HCT116 (cell line): ENCODE measurements around the gene RINL. TPM values are rescaled to one million over a fixed set of nuclear protein-coding genes. Genes with fewer than 3 reads are reported as not detected.

Experiments
- ATAC-seq: fragments of 200-7000 bp; cut with Tn5 transposase; 2 replicates; pipeline ENCODE4 v1.9.1; 2020; ENCODE audit warnings: mild to moderate bottlenecking, moderate library complexity
- BruUV-seq: library from RNA; stranded (reverse); fragments of 400-500 nt; replicated peaks from 2 replicates; lab custom pipeline; 2021; lab: Mats Ljungman, UMichigan
- CTCF ChIA-PET: fragments of 300-600 bp; sonication (Branson Sonifier 250); formaldehyde crosslinking; loops from one replicate; lab custom pipeline; 2021; ENCODE audit warnings: antibody characterized with exemption; lab: Charles Lee
- POLR2A ChIA-PET: fragments of 300-600, 350-600 bp; sonication (Branson Sonifier 250); formaldehyde crosslinking; loops from one replicate; lab custom pipeline; 2021; ENCODE audit warnings: antibody characterized with exemption; lab: Charles Lee
- RAD21 ChIA-PET, 2 experiments: fragments of 300-600 bp; sonication (Branson Sonifier 250); formaldehyde crosslinking; loops; one replicate each; lab custom pipeline; 2023; ENCODE audit warnings: low total read pairs in 2 of 2; ENCODE audit not compliant: uncharacterized antibody in 2 of 2, unreplicated experiment in 2 of 2, low non-redundant PET in 1 of 2; lab: Charles Lee
- DNase-seq: peaks from one replicate; pipeline ENCODE4 v3.0.0-alpha.2; 2010; ENCODE audit warnings: low read depth, low spot score
- H2AFZ ChIP-seq: fragments of 200-600 bp; shearing (Covaris generic), sonication (generic); 2 replicates; pipeline ENCODE4 v1.6.1; 2017; ENCODE audit warnings: low read depth, mixed run types, mixed read lengths, antibody characterized with exemption, low read length; ENCODE audit not compliant: poor library complexity, severe bottlenecking
- H3K27ac ChIP-seq: 2 replicates; pipeline ENCODE4 v1.5.1; 2012; ENCODE audit warnings: low read depth, low read length
- H3K27me3 ChIP-seq: fragments of 200-600 bp; sonication (generic); 2 replicates; pipeline ENCODE4 v1.6.1; 2016; ENCODE audit warnings: mixed run types, low read length, mixed read lengths; ENCODE audit not compliant: insufficient read depth
- H3K36me3 ChIP-seq, 2 experiments: fragments of 200-500 bp in 1 of 2; fragments of 200-600 bp in 1 of 2; sonication (Bioruptor generic) in 1 of 2; sonication (generic) in 1 of 2; 2 replicates each; pipeline versions ENCODE4 v1.5.1 to v1.6.1; 2014 to 2016; ENCODE audit warnings: low read length in 2 of 2, inconsistent platforms in 1 of 2, mixed read lengths in 1 of 2, mixed run types in 1 of 2; ENCODE audit not compliant: insufficient read depth in 2 of 2, control insufficient read depth in 1 of 2
- H3K4me1 ChIP-seq, 2 experiments: fragments of 200-600 bp in 1 of 2; sonication (generic) in 1 of 2; 2 replicates each; pipeline versions ENCODE4 v1.5.1 to v1.6.1; 2012 to 2017; ENCODE audit warnings: low read length in 2 of 2, inconsistent platforms in 1 of 2, mild to moderate bottlenecking in 1 of 2, mixed read lengths in 1 of 2, mixed run types in 1 of 2, moderate library complexity in 1 of 2; ENCODE audit not compliant: insufficient read depth in 2 of 2, control insufficient read depth in 1 of 2
- H3K4me2 ChIP-seq: fragments of 200-600 bp; sonication (generic); 2 replicates; pipeline ENCODE4 v1.6.1; 2017; ENCODE audit warnings: mixed run types, low read length, mixed read lengths
- H3K4me3 ChIP-seq, 2 experiments: fragments of 200-600 bp in 1 of 2; sonication (generic) in 1 of 2; replicated peaks in 1 of 2; 2 replicates each; pipeline ENCODE4 v1.5.1; 2011 to 2016; ENCODE audit warnings: low read length in 2 of 2, control low read depth in 1 of 2, low read depth in 1 of 2, mild to moderate bottlenecking in 1 of 2, mixed read lengths in 1 of 2, mixed run types in 1 of 2
- H3K79me2 ChIP-seq: fragments of 200-600 bp; sonication (generic); 2 replicates; pipeline ENCODE4 v1.6.1; 2017; ENCODE audit warnings: mild to moderate bottlenecking, mixed run types, low read length, moderate library complexity, mixed read lengths; ENCODE audit not compliant: insufficient read depth
- H3K9ac ChIP-seq: fragments of 200-600 bp; sonication (generic); 2 replicates; pipeline ENCODE4 v1.6.1; 2016; ENCODE audit warnings: low read length, mixed read lengths
- H3K9me2 ChIP-seq: fragments of 200-600 bp; sonication (generic), shearing (Covaris generic); 2 replicates; pipeline ENCODE4 v1.6.1; 2017; ENCODE audit warnings: mixed run types, mild to moderate bottlenecking, moderate library complexity; ENCODE audit not compliant: insufficient read depth
- H3K9me3 ChIP-seq, 2 experiments: fragments of 200-500 bp in 1 of 2; fragments of 200-600 bp in 1 of 2; sonication (Bioruptor generic) in 1 of 2; sonication (generic) in 1 of 2; 2 replicates each; pipeline ENCODE4 v1.6.1; 2014 to 2017; ENCODE audit warnings: low read length in 2 of 2, mixed read lengths in 2 of 2, inconsistent platforms in 1 of 2, low read depth in 1 of 2, mild to moderate bottlenecking in 1 of 2, mixed run types in 1 of 2, moderate library complexity in 1 of 2; ENCODE audit not compliant: control insufficient read depth in 1 of 2, insufficient read depth in 1 of 2
- H4K20me1 ChIP-seq: fragments of 200-600 bp; sonication (generic), shearing (Covaris generic); 2 replicates; pipeline ENCODE4 v1.6.1; 2017; ENCODE audit warnings: mixed run types, mild to moderate bottlenecking, moderate library complexity; ENCODE audit not compliant: insufficient read depth
- CBX3 ChIP-seq: IDR thresholded peaks from 2 replicates; pipeline ENCODE4 v1.6.1; 2012; ENCODE audit warnings: low read depth
- CEBPB ChIP-seq: IDR thresholded peaks from 2 replicates; pipeline ENCODE4 v1.6.1; 2012; ENCODE audit warnings: low read depth
- EGR1 ChIP-seq: IDR thresholded peaks from 2 replicates; pipeline ENCODE4 v1.6.1; 2012; ENCODE audit warnings: low read depth
- ELF1 ChIP-seq: IDR thresholded peaks from 2 replicates; pipeline ENCODE4 v1.6.1; 2012; ENCODE audit warnings: low read depth, borderline replicate concordance
- EZH2 ChIP-seq: fragments of 200-600 bp; sonication (generic); IDR thresholded peaks from 2 replicates; pipeline ENCODE4 v1.6.1; 2017; ENCODE audit warnings: antibody characterized with exemption, mixed run types
- EZH2phosphoT487 ChIP-seq: fragments of 200-600 bp; IDR thresholded peaks from 2 replicates; pipeline ENCODE4 v1.6.1; 2018; ENCODE audit warnings: antibody characterized with exemption, borderline replicate concordance
- FOSL1 ChIP-seq: IDR thresholded peaks from 2 replicates; pipeline ENCODE4 v1.6.1; 2012; ENCODE audit warnings: low read depth
- JUND ChIP-seq: IDR thresholded peaks from 2 replicates; pipeline ENCODE4 v1.6.1; 2012
- POLR2A ChIP-seq: IDR thresholded peaks from 2 replicates; pipeline ENCODE4 v1.7.0; 2011; ENCODE audit warnings: borderline replicate concordance; ENCODE audit not compliant: insufficient read depth, insufficient read length; ENCODE audit errors: extremely low read depth
- RAD21 ChIP-seq: IDR thresholded peaks from 2 replicates; pipeline ENCODE4 v1.6.1; 2012; ENCODE audit warnings: low read depth, mild to moderate bottlenecking
- SIN3A ChIP-seq: IDR thresholded peaks from 2 replicates; pipeline ENCODE4 v1.6.1; 2012; ENCODE audit warnings: low read depth
- SP1 ChIP-seq: IDR thresholded peaks from 2 replicates; pipeline ENCODE4 v1.6.1; 2012; ENCODE audit warnings: low read depth
- SRF ChIP-seq: IDR thresholded peaks from 2 replicates; pipeline ENCODE4 v1.6.1; 2012; ENCODE audit warnings: low read depth
- YY1 ChIP-seq: IDR thresholded peaks from 2 replicates; pipeline ENCODE4 v1.6.1; 2011; ENCODE audit warnings: low read length, low read depth, moderate library complexity, mild to moderate bottlenecking; ENCODE audit not compliant: insufficient replicate concordance; ENCODE audit errors: extremely low read depth
- ZFX ChIP-seq: fragments of 450-650 bp; IDR thresholded peaks from 2 replicates; pipeline ENCODE4 v1.6.1; 2017
- ZNF274 ChIP-seq: fragments of 200-500 bp; sonication (Bioruptor generic); IDR thresholded peaks from 2 replicates; pipeline ENCODE4 v1.6.1; 2014; ENCODE audit warnings: mild to moderate bottlenecking, low read depth, low read length, inconsistent platforms
- intact Hi-C: fragments of 100-400 bp; cut with micrococcal nuclease; formaldehyde crosslinking; loops from 2 replicates; pipeline ENCODE4 v1.10.0; 2022
- total RNA-seq: library from RNA; stranded (reverse); gene quantifications from one replicate; pipeline ENCODE4 v1.2.1, GENCODE V29; 2021; ENCODE audit not compliant: unreplicated experiment
- TF ChIP-seq, protein P1 (sequence below): IDR thresholded peaks from 2 replicates; pipeline ENCODE4 v1.6.1; 2012
- TF ChIP-seq, protein P2 (sequence below), 3 experiments: fragments of 200-600 bp in 1 of 3; sonication (generic) in 1 of 3; IDR thresholded peaks in 2 of 3; conservative IDR thresholded peaks in 1 of 3; 2 replicates each; pipeline ENCODE4 v1.5.1; 2012 to 2017; ENCODE audit warnings: low read depth in 2 of 3, low read length in 2 of 3, antibody characterized with exemption in 1 of 3, borderline replicate concordance in 1 of 3, control low read depth in 1 of 3, mild to moderate bottlenecking in 1 of 3, mixed read lengths in 1 of 3, mixed run types in 1 of 3, moderate library complexity in 1 of 3; ENCODE audit not compliant: insufficient read depth in 1 of 3

The RINL gene
- total RNA-seq, 1 experiment from 2014 or later, result 28.6 TPM

DNA sequence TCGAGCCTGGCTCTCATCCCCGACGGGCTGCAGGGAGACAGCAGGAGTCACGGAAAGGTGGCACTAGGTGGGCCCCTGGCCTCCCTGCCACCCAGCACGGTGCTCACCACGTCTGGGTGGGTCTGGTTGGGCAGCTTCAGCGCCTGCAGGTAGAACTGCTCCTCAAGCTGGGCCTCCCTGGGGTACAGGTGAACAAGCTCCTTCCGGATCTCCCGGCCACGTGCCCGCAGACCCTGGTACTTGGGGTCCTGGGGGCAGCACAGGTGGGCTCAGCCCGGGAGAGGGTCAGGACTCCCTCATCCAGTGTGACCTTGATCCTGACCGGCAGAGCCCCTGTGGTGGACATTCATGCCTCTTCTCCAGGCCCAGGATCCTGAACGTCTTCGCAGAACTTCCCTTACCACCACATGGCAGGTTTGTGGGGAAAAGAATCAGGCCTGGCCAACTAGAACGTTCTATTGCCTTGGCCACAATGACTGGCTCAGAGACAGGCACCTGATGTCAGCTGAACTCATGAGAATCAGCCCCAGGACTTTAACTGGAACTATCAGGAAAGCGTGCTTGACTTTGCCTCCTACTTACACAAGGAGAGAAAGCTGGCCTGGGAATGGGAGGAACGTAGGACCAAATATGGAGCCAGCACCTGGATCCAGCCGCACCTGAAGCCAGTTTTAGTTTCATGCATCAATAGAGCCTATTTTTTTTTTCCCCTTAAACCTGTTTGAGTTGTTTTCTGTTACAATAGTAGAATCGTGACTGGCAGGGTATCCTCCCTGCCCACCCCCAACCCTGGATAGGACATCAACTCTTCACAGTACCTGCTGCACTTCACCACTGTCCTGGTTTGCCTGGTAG is 43.6 kb upstream of the RINL start:
- Histone ChIP-seq H3K4me3 (no peak overlapping the region), H3K27me3 (no peaks in the 10 kb centered on the region), H3K79me2 (no peaks in the 10 kb centered on the region), H4K20me1 (no peaks in the 10 kb centered on the region), H3K9me2 (no peaks in the 10 kb centered on the region)
- ChIA-PET POLR2A (no interaction called here), CTCF (interaction anchor here (1.1 kb wide), 1 partner anchor 9 kb away, joined by 4 read pairs; the partner anchor contains the start of genes MRPS12 and SARS2), RAD21 (no interaction called here)
- no peak for ATAC-seq
- TSS peak; percentile 23 for BruUV-seq
- TF ChIP-seq SP1, result no peak
- TF ChIP-seq SIN3A, result no peak
- TF ChIP-seq ZFX, result no peak
- TF ChIP-seq ZNF274, result no peak
- TF ChIP-seq, protein P1, sequence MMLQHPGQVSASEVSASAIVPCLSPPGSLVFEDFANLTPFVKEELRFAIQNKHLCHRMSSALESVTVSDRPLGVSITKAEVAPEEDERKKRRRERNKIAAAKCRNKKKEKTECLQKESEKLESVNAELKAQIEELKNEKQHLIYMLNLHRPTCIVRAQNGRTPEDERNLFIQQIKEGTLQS, result no peak
- TF ChIP-seq RAD21, result no peak
- no peak for TF ChIP-seq FOSL1
- TF ChIP-seq SRF, result no peak
- TF ChIP-seq YY1, result no peak
- TF ChIP-seq ELF1, result no peak
- no peak for TF ChIP-seq JUND
- TF ChIP-seq, protein P2, sequence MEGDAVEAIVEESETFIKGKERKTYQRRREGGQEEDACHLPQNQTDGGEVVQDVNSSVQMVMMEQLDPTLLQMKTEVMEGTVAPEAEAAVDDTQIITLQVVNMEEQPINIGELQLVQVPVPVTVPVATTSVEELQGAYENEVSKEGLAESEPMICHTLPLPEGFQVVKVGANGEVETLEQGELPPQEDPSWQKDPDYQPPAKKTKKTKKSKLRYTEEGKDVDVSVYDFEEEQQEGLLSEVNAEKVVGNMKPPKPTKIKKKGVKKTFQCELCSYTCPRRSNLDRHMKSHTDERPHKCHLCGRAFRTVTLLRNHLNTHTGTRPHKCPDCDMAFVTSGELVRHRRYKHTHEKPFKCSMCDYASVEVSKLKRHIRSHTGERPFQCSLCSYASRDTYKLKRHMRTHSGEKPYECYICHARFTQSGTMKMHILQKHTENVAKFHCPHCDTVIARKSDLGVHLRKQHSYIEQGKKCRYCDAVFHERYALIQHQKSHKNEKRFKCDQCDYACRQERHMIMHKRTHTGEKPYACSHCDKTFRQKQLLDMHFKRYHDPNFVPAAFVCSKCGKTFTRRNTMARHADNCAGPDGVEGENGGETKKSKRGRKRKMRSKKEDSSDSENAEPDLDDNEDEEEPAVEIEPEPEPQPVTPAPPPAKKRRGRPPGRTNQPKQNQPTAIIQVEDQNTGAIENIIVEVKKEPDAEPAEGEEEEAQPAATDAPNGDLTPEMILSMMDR (IDR thresholded peaks at IDR 0.05 in 2 of 3, conservative IDR thresholded peaks at IDR 0.05 in 1 of 3; ENCODE audit: borderline replicate concordance in 1 of 3, insufficient read depth in 1 of 3, low read depth in 2 of 3, low read length in 2 of 3), result no peak
- TF ChIP-seq EGR1, result no peak
- no peak for TF ChIP-seq POLR2A
- no peak for TF ChIP-seq EZH2
- no peak for TF ChIP-seq CEBPB
- no peak for TF ChIP-seq EZH2phosphoT487
- no peak for TF ChIP-seq CBX3
- TF ChIP-seq, all 23 proteins: peak for 0
- H3K9me3 ChIP-seq, result no peaks in the 10 kb centered on the region
- H3K27ac ChIP-seq, result no peak overlapping the region
- no peak for DNase-seq
- intact Hi-C loops, result no loop called here
- no peak overlapping the region for H2AFZ ChIP-seq
- H3K4me1 ChIP-seq, result no peaks in the 10 kb centered on the region
- H3K9ac ChIP-seq, result no peak overlapping the region
- H3K4me2 ChIP-seq, result no peak overlapping the region
- peaks cover 12 to 19% of the 10 kb centered on the region in 2 experiments for H3K36me3 ChIP-seq
